ENCODE results near the gene PER2. TPM values are rescaled to one million over a fixed set of nuclear protein-coding genes. Genes with fewer than 3 reads are reported as not detected.

The PER2 gene
- total and polyA plus RNA-seq, 2 of the 13 experiments (the other 11 are each of a cell fraction or from before 2014, with no cell fraction given), result 5.1 to 9.4 TPM

GRCh38 chr2:238203094-238203972 lies 85.1 kb downstream of the PER2 start, which contains the start of gene ILKAP (continued):
- TF ChIP-seq HIC2 (CRISPR knock-in tag; IDR thresholded peaks at IDR 0.05; ENCODE audit: low read depth) (no peak), ZNF12 (CRISPR knock-in tag; IDR thresholded peaks at IDR 0.05) (no peak), CBX2 (IDR thresholded peaks at IDR 0.05; ENCODE audit: low read depth, low read length) (no peak), CBX2 (CRISPR knock-in tag; IDR thresholded peaks at IDR 0.05; ENCODE audit: low read depth) (0 out of 2 replicates have a peak, but pooled peaks have one; percentile 16), PHF20 (CRISPR knock-in tag; IDR thresholded peaks at IDR 0.05) (peak; percentile 75; the same call in 1 of the 2 replicates), CENPBD1 (CRISPR knock-in tag; IDR thresholded peaks at IDR 0.05; ENCODE audit: borderline replicate concordance, low read depth) (no peak), ZNF230 (CRISPR knock-in tag; IDR thresholded peaks at IDR 0.05) (no peak), ZNF503 (CRISPR knock-in tag; IDR thresholded peaks at IDR 0.05) (no peak; the same call in 1 of the 2 replicates), ZNF331 (CRISPR knock-in tag; IDR thresholded peaks at IDR 0.05) (no peak; the same call in 1 of the 2 replicates), TFDP2 (CRISPR knock-in tag; IDR thresholded peaks at IDR 0.05) (peak; percentile 88), ZNF713 (CRISPR knock-in tag; IDR thresholded peaks at IDR 0.05) (no peak), KMT2A (CRISPR knock-in tag; IDR thresholded peaks at IDR 0.05) (peak; percentile 67), ZNF574 (CRISPR knock-in tag; IDR thresholded peaks at IDR 0.05) (peak; percentile 59; the same call in 1 of the 2 replicates), ERF (CRISPR knock-in tag; IDR thresholded peaks at IDR 0.05) (no peak), ZNF317 (CRISPR knock-in tag; IDR thresholded peaks at IDR 0.05) (0 out of 2 replicates have a peak, but pooled peaks have one; percentile 35), NFRKB (IDR thresholded peaks at IDR 0.05) (no peak), SSRP1 (CRISPR knock-in tag; IDR thresholded peaks at IDR 0.05) (no peak), FOXK1 (CRISPR knock-in tag; IDR thresholded peaks at IDR 0.05; ENCODE audit: borderline replicate concordance, low read depth) (no peak), ZNF343 (CRISPR knock-in tag; IDR thresholded peaks at IDR 0.05) (no peak)
